GM21381 (cell line): ENCODE measurements around the gene ADGRG1.

Experiments used
- ATAC-seq: cut with Tn5 transposase; IDR thresholded peaks from one replicate; pipeline ENCODE4 v1.9.1; 2021; ENCODE audit warnings: mild to moderate bottlenecking, moderate library complexity; ENCODE audit not compliant: unreplicated experiment

ADGRG1 gene

GRCh38 chr16:57634171-57634570 is 5.7 kb downstream of the ADGRG1 start:
- ATAC-seq: no peak

GRCh38 chr16:57635266-57636097 is 7.1 kb downstream of the ADGRG1 start:
- no peak for ATAC-seq

GRCh38 chr16:57636184-57636583 is 7.8 kb downstream of the ADGRG1 start:
- no peak for ATAC-seq

- no peak for ATAC-seq
Measured at GRCh38 chr16:57637020-57637419, 8.6 kb downstream of the ADGRG1 start.

DNA sequence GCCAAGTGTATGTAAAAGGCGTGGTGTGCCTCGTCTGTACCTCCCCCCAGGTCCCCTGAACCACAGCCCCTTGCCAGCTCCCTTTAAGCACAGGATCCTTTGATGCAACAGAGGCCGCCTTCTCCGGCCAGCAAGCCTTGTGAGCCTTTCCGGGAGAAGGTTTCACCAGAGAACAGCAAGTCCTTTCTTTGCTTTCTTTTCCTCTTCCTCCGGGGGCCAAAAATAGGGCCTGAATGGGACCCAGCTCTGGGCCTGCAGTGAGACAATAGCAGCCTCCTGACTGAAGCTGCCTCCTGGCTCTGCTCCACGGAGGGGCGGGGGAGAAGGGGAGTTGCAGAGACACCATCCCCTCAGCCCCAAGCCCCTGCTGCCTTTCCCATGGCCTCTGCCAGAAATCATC is 9.0 kb downstream of the ADGRG1 start:
- ATAC-seq: no peak

- ATAC-seq: no peak
Measured at GRCh38 chr16:57637965-57638364, 9.5 kb downstream of the ADGRG1 start.

GRCh38 chr16:57638381-57638780 is 10.0 kb downstream of the ADGRG1 start:
- no peak for ATAC-seq

- no peak for ATAC-seq
Measured at GRCh38 chr16:57639172-57639887, 10.9 kb downstream of the ADGRG1 start.

GRCh38 chr16:57640185-57640584 is 11.8 kb downstream of the ADGRG1 start:
- ATAC-seq: no peak

GRCh38 chr16:57640612-57641011 is 12.2 kb downstream of the ADGRG1 start:
- ATAC-seq: no peak

GRCh38 chr16:57642160-57643135 is 14.0 kb downstream of the ADGRG1 start:
- no peak for ATAC-seq

DNA sequence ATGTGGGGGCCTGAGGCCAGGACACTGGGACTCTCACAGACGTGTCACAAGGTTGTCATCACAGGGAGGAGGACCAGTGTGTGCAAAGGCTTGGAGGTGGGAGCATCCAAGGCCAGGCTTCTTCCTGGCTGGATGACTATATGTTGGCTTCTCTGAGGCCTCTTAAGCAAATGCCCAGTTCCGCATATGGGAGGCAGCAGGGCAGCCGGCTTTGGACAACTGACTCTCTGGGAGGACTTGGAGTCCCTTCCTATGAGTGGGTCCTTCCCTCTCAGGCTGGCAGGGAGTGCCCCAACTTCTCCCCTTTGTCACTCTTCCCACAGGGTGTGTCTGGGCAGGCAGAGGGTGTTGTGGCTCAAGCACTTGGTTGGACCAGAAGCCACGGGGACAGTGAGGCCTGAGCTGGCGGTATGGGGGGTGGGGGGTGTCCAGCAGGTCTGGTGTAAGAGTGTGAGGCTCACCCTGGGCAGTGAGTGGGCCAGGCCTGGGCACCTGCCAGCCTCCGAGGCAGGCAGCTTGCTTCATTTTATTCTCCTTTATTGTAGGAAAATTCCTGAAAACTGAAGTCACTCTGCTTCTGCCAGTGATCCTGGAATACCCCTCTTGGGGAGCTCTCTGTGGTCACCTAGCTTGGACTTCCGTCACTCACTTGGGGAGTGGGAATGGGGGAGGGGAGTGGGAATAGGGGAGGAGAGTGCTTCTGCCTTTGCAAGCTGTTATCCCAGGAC is 14.9 kb downstream of the ADGRG1 start:
- ATAC-seq: no peak

GRCh38 chr16:57643910-57644309 is 15.5 kb downstream of the ADGRG1 start:
- no peak for ATAC-seq

DNA sequence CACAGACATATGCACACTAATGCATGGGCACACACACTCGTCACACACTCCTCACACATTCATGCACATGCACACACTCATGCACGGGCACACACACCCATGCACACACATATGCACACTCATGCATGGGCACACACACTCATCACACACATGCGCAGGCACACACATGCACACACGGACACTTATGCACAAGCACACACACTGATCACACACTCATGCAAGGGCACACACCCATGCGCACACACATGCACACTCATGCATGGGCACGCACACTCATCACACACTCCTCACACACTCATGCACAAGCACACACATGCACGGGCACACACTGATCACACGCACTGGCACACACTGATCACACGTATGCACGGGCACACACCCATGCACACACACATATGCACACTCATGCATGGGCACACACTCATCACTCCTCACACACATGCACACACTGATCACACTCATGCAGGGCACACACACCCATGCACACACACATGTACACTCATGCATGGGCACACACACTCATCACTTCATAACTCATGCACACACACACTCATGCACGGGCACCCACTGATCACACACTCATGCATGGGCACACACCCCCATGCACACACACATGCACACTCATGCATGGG is 16.1 kb downstream of the ADGRG1 start:
- ATAC-seq: no peak

GRCh38 chr16:57645169-57645568 is 16.7 kb downstream of the ADGRG1 start:
- ATAC-seq: no peak

GRCh38 chr16:57645691-57646387 is 17.4 kb downstream of the ADGRG1 start:
- ATAC-seq: no peak

GRCh38 chr16:57646388-57647039 is 18.1 kb downstream of the ADGRG1 start:
- ATAC-seq: no peak

GRCh38 chr16:57647136-57647875 is 18.9 kb downstream of the ADGRG1 start:
- ATAC-seq: no peak
